PC-3 (cell line): ENCODE data around the gene RNF5. TPM values are rescaled to one million over a fixed set of nuclear protein-coding genes. Genes with fewer than 3 reads are reported as not detected.
"Not testable (repeated sequence)": the region's sequence is repeated elsewhere in the genome, so short reads cannot be mapped to it uniquely, and the experiment has no call there.

Source experiments
- ATAC-seq: fragments of 200-7000 bp; cut with Tn5 transposase; 2 replicates; pipeline ENCODE4 v1.9.1; 2020; ENCODE audit warnings: mild to moderate bottlenecking, moderate library complexity
- BruUV-seq: library from RNA; stranded (reverse); fragments of 400-500 nt; replicated peaks from 2 replicates; lab custom pipeline; 2021; lab: Mats Ljungman, UMichigan
- CTCF ChIA-PET: fragments of 300-600 bp; sonication (Branson Sonifier 250); formaldehyde crosslinking; loops from one replicate; lab custom pipeline; 2022; ENCODE audit warnings: antibody characterized with exemption; lab: Charles Lee
- POLR2A ChIA-PET: fragments of 300-600 bp; sonication (Branson Sonifier 250); formaldehyde crosslinking; loops from one replicate; lab custom pipeline; 2022; ENCODE audit warnings: antibody characterized with exemption; ENCODE audit not compliant: unreplicated experiment; lab: Charles Lee
- DNase-seq: peaks from one replicate; pipeline ENCODE4 v3.0.0-alpha.2; 2015
- H2AFZ ChIP-seq: fragments of 300-600 bp; sonication (generic); 2 replicates; pipeline ENCODE4 v1.6.0; 2016; ENCODE audit warnings: antibody characterized with exemption, low read length
- H3F3A ChIP-seq: fragments of 300-600 bp; sonication (generic); one replicate; pipeline ENCODE4 v1.6.0; 2017; ENCODE audit warnings: antibody characterized with exemption, low read length, control low read depth, mild to moderate bottlenecking; ENCODE audit not compliant: unreplicated experiment
- H3K27ac ChIP-seq: fragments of 300-600 bp; sonication (generic); 2 replicates; pipeline ENCODE4 v1.5.1; 2016; ENCODE audit warnings: mild to moderate bottlenecking, low read length
- H3K27me3 ChIP-seq: fragments of 300-600 bp; sonication (generic); 2 replicates; pipeline ENCODE4 v1.6.1; 2016; ENCODE audit warnings: low read length, mixed read lengths
- H3K36me3 ChIP-seq: fragments of 300-600 bp; sonication (generic); 2 replicates; pipeline ENCODE4 v1.6.1; 2016; ENCODE audit warnings: low read depth, mixed run types, low read length, mixed read lengths
- H3K4me1 ChIP-seq: fragments of 300-600 bp; sonication (generic); 2 replicates; pipeline ENCODE4 v1.5.1; 2016; ENCODE audit warnings: low read length; ENCODE audit not compliant: insufficient read depth
- H3K4me2 ChIP-seq: fragments of 300-600 bp; sonication (generic); 2 replicates; pipeline ENCODE4 v1.6.0; 2016; ENCODE audit warnings: low read length
- H3K4me3 ChIP-seq: fragments of 300-600 bp; sonication (generic); 2 replicates; pipeline ENCODE4 v1.5.1; 2016; ENCODE audit warnings: mild to moderate bottlenecking, low read length, mixed read lengths
- H3K79me2 ChIP-seq: fragments of 300-600 bp; sonication (generic); 2 replicates; pipeline ENCODE4 v1.6.1; 2017; ENCODE audit warnings: low read length, mixed read lengths
- H3K9ac ChIP-seq: fragments of 300-600 bp; sonication (generic); 2 replicates; pipeline ENCODE4 v1.6.0; 2016; ENCODE audit warnings: mild to moderate bottlenecking, low read length
- H3K9me2 ChIP-seq: fragments of 300-600 bp; sonication (generic); replicated peaks from 2 replicates; pipeline ENCODE4 v1.6.1; 2016; ENCODE audit warnings: mixed run types, low read length, mixed read lengths
- H3K9me3 ChIP-seq: fragments of 300-600 bp; sonication (generic); 2 replicates; pipeline ENCODE4 v1.6.1; 2016; ENCODE audit warnings: low read length, mixed read lengths
- H4K20me1 ChIP-seq: fragments of 300-600 bp; sonication (generic); 2 replicates; pipeline ENCODE4 v1.6.1; 2016; ENCODE audit warnings: low read length, mixed read lengths
- EZH2 ChIP-seq: fragments of 300-600 bp; sonication (generic); IDR thresholded peaks from one replicate; pipeline ENCODE4 v1.6.1; 2017; ENCODE audit warnings: antibody characterized with exemption, mild to moderate bottlenecking, low read length; ENCODE audit not compliant: unreplicated experiment
- EZH2phosphoT487 ChIP-seq: fragments of 300-600 bp; sonication (generic); IDR thresholded peaks from 2 replicates; pipeline ENCODE4 v1.6.1; 2018; ENCODE audit warnings: mild to moderate bottlenecking, antibody characterized with exemption, low read length, borderline replicate concordance
- intact Hi-C: fragments of 100-400 bp; cut with micrococcal nuclease; formaldehyde crosslinking; loops from 2 replicates; pipeline ENCODE4 v1.9.0; 2023
- total RNA-seq: library from RNA; depleted of rRNA; stranded (reverse); fragments of >200 nt; gene quantifications from 2 replicates; pipeline ENCODE4 v1.2.3, GENCODE V29; 2014
- TF ChIP-seq, protein P1 (sequence below): fragments of 300-600 bp; sonication (generic); conservative IDR thresholded peaks from 2 replicates; pipeline ENCODE4 v1.5.1; 2017; ENCODE audit warnings: antibody characterized with exemption, low read depth, mild to moderate bottlenecking, low read length

The RNF5 gene
- total RNA-seq, 1 experiment from 2014 or later, result 69.0 TPM

DNA sequence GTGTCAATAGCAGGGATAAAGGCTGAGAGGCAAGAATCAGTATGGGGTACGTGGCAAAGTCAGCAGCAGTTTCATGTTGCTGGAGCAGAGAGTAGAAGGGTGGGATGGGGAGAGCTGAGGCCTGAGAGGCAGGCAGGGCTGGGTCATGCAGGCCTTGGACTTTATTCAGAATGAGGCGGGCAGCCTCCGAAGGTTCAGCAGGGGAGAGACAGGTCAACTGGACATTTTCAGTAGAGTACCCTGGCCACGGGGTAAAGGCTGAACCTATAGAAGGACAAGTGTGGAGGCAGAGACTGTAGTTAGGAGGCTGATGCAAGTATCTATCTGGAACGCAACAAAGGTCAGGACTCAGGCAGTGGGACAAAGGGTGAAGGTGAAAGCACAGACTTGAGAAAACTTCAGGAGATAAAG, 32.0 kb downstream of the RNF5 start:
- DNase-seq, result no peak
- H3K4me2 ChIP-seq, result no peak overlapping the region
- ChIA-PET CTCF (no interaction called here), POLR2A (no interaction called here)
- H4K20me1 ChIP-seq, result no peaks in the 10 kb centered on the region
- H3K27ac ChIP-seq, result no peak overlapping the region
- H3K4me1 ChIP-seq, result no peaks in the 10 kb centered on the region
- no peaks in the 10 kb centered on the region for H3F3A ChIP-seq
- H3K4me3 ChIP-seq, result no peak overlapping the region
- TF ChIP-seq, protein P1, sequence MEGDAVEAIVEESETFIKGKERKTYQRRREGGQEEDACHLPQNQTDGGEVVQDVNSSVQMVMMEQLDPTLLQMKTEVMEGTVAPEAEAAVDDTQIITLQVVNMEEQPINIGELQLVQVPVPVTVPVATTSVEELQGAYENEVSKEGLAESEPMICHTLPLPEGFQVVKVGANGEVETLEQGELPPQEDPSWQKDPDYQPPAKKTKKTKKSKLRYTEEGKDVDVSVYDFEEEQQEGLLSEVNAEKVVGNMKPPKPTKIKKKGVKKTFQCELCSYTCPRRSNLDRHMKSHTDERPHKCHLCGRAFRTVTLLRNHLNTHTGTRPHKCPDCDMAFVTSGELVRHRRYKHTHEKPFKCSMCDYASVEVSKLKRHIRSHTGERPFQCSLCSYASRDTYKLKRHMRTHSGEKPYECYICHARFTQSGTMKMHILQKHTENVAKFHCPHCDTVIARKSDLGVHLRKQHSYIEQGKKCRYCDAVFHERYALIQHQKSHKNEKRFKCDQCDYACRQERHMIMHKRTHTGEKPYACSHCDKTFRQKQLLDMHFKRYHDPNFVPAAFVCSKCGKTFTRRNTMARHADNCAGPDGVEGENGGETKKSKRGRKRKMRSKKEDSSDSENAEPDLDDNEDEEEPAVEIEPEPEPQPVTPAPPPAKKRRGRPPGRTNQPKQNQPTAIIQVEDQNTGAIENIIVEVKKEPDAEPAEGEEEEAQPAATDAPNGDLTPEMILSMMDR, result no peak
- TF ChIP-seq EZH2phosphoT487, result no peak
- TF ChIP-seq EZH2, result no peak
- H3K9ac ChIP-seq, result no peak overlapping the region
- intact Hi-C loops, result no loop called here
- no peak for ATAC-seq
- H3K27me3 ChIP-seq, result no peaks in the 10 kb centered on the region
- no peaks in the 10 kb centered on the region for H3K36me3 ChIP-seq
- no peaks in the 10 kb centered on the region for H3K9me2 ChIP-seq
- H3K79me2 ChIP-seq, result no peaks in the 10 kb centered on the region
- H2AFZ ChIP-seq, result no peak overlapping the region
- no TSS peak for BruUV-seq
- H3K9me3 ChIP-seq, result no peaks in the 10 kb centered on the region

DNA sequence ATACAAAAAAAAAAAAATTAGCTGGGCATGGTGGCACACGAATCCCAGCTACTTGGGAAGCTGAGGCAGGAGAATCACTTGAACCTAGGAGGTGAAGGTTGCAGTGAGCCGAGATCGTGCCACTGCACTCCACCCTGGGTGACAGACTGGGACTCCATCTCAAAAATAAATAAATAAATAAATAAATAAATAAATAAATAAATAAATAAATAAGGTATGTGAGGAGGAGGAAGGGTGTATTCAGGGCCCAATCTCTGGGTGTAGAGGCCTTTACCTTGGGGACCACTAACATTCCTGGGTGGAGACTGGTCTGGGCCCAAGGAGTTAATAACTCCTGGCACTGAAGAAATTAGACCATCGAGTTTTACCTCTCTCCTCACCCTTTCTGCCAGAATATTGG, 33.2 kb downstream of the RNF5 start:
- BruUV-seq, H3K4me1 ChIP-seq, DNase-seq, H3K4me2 ChIP-seq, H3K9me2 ChIP-seq, H3K79me2 ChIP-seq, H2AFZ ChIP-seq, H3K27ac ChIP-seq, H3K27me3 ChIP-seq, ATAC-seq, CTCF ChIA-PET, intact Hi-C loops, H4K20me1 ChIP-seq, H3K9ac ChIP-seq, H3K36me3 ChIP-seq, H3K4me3 ChIP-seq, H3K9me3 ChIP-seq, H3F3A ChIP-seq: not testable (repeated sequence)
- POLR2A ChIA-PET, result interaction anchor here (0.8 kb wide), 1 partner anchor 70 kb away, joined by 4 read pairs; no protein-coding TSS in a partner anchor

DNA sequence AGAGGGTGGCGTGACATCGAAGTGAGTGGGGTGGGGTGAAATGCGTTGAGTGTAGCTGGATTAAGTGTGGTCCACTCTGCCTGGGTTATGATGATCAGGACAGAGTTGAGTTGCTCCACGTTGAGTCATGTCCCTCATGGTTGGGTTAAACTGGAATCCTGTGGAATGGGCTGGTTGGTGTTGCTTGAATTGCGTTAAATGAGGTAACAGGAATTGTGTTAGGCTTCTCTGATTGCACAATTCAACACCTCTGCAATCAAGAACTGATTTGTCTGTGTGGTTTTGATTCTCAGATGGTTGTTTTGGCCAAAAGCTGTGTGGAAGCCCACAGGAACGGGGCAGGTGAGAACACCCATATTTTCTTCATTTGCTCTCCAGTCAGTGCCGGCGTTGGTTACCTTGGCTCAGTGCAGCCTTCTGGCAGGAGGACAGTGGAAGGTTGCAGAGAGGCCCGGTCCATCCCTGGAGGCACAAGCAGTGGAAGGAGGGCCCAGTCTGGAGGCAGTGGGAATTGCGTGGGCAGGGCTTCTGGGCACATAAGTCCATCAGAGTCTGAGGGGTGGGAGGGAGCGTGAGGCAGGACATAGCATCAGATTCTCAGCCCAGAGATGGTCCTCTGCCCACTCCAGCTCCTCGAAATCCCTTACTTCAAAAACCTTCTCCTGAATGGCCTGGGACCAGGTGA, 34.0 kb downstream of the RNF5 start:
- Histone ChIP-seq H3K9me2 (no peaks in the 10 kb centered on the region), H3K27me3 (0 out of 2 replicates have a peak, but pooled peaks cover 6% of the 10 kb centered on the region), H3K79me2 (no peaks in the 10 kb centered on the region), H3K36me3 (no peaks in the 10 kb centered on the region), H3F3A (no peaks in the 10 kb centered on the region), H3K4me1 (no peaks in the 10 kb centered on the region), H3K4me2 (no peak overlapping the region), H4K20me1 (no peaks in the 10 kb centered on the region), H3K9ac (no peak overlapping the region), H3K9me3 (no peaks in the 10 kb centered on the region), H3K27ac (no peak overlapping the region), H3K4me3 (no peak overlapping the region), H2AFZ (no peak overlapping the region)
- intact Hi-C loops, result no loop called here
- CTCF ChIA-PET, result no interaction called here
- DNase-seq (no peak), ATAC-seq (no peak)
- TF ChIP-seq EZH2phosphoT487, result no peak
- TF ChIP-seq, protein P1, result no peak
- no peak for TF ChIP-seq EZH2
- POLR2A ChIA-PET, result interaction anchor here (0.8 kb wide), 1 partner anchor 71 kb away, joined by 4 read pairs; no protein-coding TSS in a partner anchor
- no TSS peak for BruUV-seq
